Nephron (organoid): Measurements from ENCODE around the gene ARG2.
"Not testable (repeated sequence)": the region's sequence is repeated elsewhere in the genome, so short reads cannot be mapped to it uniquely, and the experiment has no call there.

Experiments used
- H3K27ac Mint-ChIP-seq, 3 experiments: 2 replicates each; pipeline ENCODE4 v1.8.0; 2020; ENCODE audit warnings: mixed read lengths in 3 of 3, mild to moderate bottlenecking in 2 of 3, moderate library complexity in 1 of 3
- H3K27me3 Mint-ChIP-seq: 2 replicates; pipeline ENCODE4 v1.8.0; 2021; ENCODE audit warnings: low read depth, mild to moderate bottlenecking, moderate library complexity, mixed read lengths
- H3K36me3 Mint-ChIP-seq: 2 replicates; pipeline ENCODE4 v1.8.0; 2020; ENCODE audit warnings: low read depth, mixed read lengths
- H3K4me1 Mint-ChIP-seq: 2 replicates; pipeline ENCODE4 v1.8.0; 2020; ENCODE audit warnings: mixed read lengths
- H3K4me3 Mint-ChIP-seq, 3 experiments: 2 replicates each; pipeline ENCODE4 v1.8.0; 2020; ENCODE audit warnings: mild to moderate bottlenecking in 3 of 3, mixed read lengths in 3 of 3, moderate library complexity in 2 of 3
- H3K9me3 Mint-ChIP-seq: 2 replicates; pipeline ENCODE4 v1.8.0; 2020; ENCODE audit warnings: mixed read lengths
- TF ChIP-seq, protein P1 (sequence below), 3 experiments: fragments of 200-600 bp; sonication (generic); IDR thresholded peaks; one replicate each; pipeline ENCODE4 v1.5.0; 2021; ENCODE audit warnings: antibody characterized with exemption in 3 of 3; ENCODE audit not compliant: unreplicated experiment in 3 of 3

Gene ARG2

DNA sequence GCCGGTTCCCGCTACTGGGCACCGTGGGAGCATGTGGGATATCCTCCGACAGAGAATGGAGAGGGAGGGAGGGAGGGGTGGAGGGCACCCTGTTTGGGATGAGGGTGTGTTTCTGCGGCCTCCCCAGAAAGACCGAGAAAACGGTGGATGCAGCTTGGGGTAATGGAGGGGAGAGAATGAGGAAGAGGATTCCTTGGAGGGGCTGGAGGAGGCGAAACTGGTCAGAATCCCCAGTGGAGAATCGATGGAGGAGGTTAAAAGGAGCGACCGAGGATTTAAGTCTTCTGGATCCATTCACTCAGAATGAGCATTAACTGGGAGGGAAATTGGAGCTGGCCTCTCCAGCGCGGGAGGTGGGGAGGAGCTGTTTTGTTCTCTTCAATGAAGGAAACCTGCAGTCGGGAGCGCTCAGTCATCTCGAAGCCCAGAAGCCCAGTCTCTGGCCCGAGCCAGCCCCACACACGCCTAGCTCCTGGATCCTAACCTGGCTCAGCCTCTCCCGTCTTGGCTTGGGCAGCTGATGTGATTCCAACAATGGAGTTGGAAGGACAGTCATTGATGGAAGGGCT lies 581 bp downstream of the ARG2 start:
- H3K4me3 Mint-ChIP-seq = peak overlapping the region; percentile 93 to 94 (median 94)
- H3K36me3 Mint-ChIP-seq = peaks cover 6% of the 10 kb centered on the region
- peaks cover 24% of the 10 kb centered on the region for H3K27me3 Mint-ChIP-seq
- H3K4me1 Mint-ChIP-seq = peaks cover 33% of the 10 kb centered on the region
- TF ChIP-seq, protein P1, sequence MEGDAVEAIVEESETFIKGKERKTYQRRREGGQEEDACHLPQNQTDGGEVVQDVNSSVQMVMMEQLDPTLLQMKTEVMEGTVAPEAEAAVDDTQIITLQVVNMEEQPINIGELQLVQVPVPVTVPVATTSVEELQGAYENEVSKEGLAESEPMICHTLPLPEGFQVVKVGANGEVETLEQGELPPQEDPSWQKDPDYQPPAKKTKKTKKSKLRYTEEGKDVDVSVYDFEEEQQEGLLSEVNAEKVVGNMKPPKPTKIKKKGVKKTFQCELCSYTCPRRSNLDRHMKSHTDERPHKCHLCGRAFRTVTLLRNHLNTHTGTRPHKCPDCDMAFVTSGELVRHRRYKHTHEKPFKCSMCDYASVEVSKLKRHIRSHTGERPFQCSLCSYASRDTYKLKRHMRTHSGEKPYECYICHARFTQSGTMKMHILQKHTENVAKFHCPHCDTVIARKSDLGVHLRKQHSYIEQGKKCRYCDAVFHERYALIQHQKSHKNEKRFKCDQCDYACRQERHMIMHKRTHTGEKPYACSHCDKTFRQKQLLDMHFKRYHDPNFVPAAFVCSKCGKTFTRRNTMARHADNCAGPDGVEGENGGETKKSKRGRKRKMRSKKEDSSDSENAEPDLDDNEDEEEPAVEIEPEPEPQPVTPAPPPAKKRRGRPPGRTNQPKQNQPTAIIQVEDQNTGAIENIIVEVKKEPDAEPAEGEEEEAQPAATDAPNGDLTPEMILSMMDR (IDR thresholded peaks at IDR 0.05; ENCODE audit: unreplicated experiment in 3 of 3) = no peak
- peak overlapping the region in 2 of 3 experiments; percentile 40 to 73 for H3K27ac Mint-ChIP-seq
- no peaks in the 10 kb centered on the region for H3K9me3 Mint-ChIP-seq

DNA sequence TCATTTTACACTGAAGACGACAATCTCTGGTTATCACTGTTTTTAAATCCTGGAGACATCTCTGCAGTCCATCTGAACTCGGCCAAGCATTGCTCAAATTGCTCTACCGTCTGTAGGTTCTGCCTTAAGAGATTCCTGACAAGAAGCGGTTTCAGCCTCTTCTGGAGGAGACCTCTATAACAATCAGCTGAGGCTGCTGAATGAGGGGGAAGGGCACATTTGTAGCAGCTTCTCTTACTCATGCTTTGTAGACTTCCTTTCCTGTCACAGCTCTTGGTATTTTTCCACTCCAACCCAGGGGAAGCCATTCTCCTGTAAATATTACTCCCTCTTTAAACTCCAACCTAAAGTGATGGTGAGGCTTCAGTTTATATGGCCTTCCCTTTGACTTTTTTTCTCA lies 3.0 kb downstream of the ARG2 start:
- Mint-ChIP-seq H3K27ac (peak overlapping the region; percentile 52 to 92 (median 87)), H3K4me1 (peaks cover 33% of the 10 kb centered on the region), H3K36me3 (peaks cover 6% of the 10 kb centered on the region), H3K9me3 (no peaks in the 10 kb centered on the region), H3K27me3 (peaks cover 24% of the 10 kb centered on the region), H3K4me3 (peak overlapping the region; percentile 48 to 69 (median 58))
- TF ChIP-seq, protein P1 (IDR thresholded peaks at IDR 0.05; ENCODE audit: unreplicated experiment in 3 of 3) = no peak

DNA sequence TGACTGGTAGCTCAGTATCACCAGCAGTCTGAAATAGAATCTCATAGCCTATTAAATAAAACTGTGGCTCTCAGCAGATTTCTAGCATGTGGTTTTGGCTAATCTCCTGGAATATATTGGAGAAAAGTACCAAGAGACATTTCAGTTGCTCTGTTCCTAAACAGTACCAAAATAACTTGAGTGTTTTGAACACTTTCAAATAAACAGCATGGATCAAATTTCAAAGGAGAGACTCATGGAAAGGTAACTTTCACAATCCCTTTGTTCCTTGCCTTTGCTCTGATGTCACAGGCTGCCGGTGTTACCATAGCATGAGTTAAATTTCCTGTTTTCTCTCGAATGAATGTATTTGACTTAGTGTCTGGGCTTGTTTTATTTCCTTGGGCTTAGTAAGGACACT lies 3.4 kb downstream of the ARG2 start:
- H3K27ac Mint-ChIP-seq = peak overlapping the region; percentile 52 to 92 (median 87)
- H3K27me3 Mint-ChIP-seq = peaks cover 24% of the 10 kb centered on the region
- peak overlapping the region; percentile 48 to 69 (median 58) for H3K4me3 Mint-ChIP-seq
- peaks cover 6% of the 10 kb centered on the region for H3K36me3 Mint-ChIP-seq
- no peaks in the 10 kb centered on the region for H3K9me3 Mint-ChIP-seq
- TF ChIP-seq, protein P1 (IDR thresholded peaks at IDR 0.05; ENCODE audit: unreplicated experiment in 3 of 3) = no peak
- peaks cover 33% of the 10 kb centered on the region for H3K4me1 Mint-ChIP-seq

DNA sequence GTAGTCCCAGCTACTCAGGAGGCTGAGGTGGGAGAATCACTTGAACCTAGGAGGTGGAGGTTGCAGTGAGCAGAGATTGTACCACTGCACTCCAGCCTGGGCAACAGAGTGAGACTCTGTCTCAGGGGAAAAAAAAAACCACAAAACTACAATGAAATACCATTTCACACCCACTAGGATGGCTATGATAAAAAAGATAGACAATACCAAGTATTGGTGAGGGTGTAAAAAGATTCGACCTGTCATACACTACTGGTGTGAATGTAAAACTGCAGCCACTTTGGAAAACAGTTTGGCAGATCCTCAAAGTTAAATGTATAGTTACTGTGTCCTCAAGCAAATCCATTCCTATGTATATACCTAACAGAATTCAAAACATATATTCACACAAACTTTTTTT lies 6.4 kb downstream of the ARG2 start:
- peaks cover 11% of the 10 kb centered on the region for H3K4me1 Mint-ChIP-seq
- not testable (repeated sequence) for H3K4me3 Mint-ChIP-seq, H3K27me3 Mint-ChIP-seq, H3K27ac Mint-ChIP-seq, H3K36me3 Mint-ChIP-seq, H3K9me3 Mint-ChIP-seq

DNA sequence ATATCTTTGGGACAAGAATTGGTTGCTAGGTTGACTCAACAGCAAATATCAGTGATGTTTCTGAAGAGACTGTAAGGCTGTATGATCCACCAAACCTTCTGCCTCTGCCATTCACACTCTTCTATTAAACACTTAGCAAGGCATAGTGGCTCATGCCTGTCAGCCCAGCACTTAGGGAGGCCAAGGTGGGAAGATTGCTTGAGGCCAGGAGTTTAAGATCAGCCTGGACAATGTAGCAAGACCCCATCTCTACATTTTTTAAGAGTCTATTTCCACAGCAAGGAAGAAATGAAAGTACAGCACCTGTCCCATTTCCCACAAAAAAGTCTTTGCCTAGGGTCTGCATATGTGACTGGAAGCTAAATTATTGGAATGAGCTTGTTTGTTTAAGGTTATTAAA lies 7.8 kb downstream of the ARG2 start:
- no peak overlapping the region for H3K4me3 Mint-ChIP-seq
- H3K4me1 Mint-ChIP-seq = peaks cover 8% of the 10 kb centered on the region
- H3K36me3 Mint-ChIP-seq = peaks cover 6% of the 10 kb centered on the region
- no peaks in the 10 kb centered on the region for H3K9me3 Mint-ChIP-seq
- no peak overlapping the region for H3K27ac Mint-ChIP-seq
- TF ChIP-seq, protein P1 (IDR thresholded peaks at IDR 0.05; ENCODE audit: unreplicated experiment in 3 of 3) = no peak
- no peaks in the 10 kb centered on the region for H3K27me3 Mint-ChIP-seq

DNA sequence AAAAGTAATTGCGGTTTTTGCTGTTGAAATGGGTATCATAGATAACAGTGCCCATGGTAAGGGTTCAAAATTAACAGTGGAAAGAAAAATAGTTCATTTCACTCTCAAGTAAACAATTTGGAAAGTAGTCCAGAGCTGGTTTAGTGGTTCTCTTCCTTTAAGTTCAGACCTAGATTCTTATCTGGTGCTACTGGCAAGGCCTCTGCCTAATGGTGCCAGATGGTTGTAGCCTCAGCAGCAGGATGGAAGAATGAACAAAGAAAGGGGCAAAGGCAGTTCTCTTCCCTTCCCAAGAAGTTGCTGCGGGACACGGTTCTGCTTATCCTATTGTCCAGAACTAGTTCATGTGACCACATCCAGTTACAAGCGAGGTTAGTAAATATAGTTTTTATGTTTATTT lies 10.5 kb downstream of the ARG2 start:
- H3K4me1 Mint-ChIP-seq = no peaks in the 10 kb centered on the region
- TF ChIP-seq, protein P1 (IDR thresholded peaks at IDR 0.05; ENCODE audit: unreplicated experiment in 3 of 3) = no peak
- H3K36me3 Mint-ChIP-seq = no peaks in the 10 kb centered on the region
- no peaks in the 10 kb centered on the region for H3K9me3 Mint-ChIP-seq
- H3K4me3 Mint-ChIP-seq = no peak overlapping the region
- no peak overlapping the region for H3K27ac Mint-ChIP-seq
- no peaks in the 10 kb centered on the region for H3K27me3 Mint-ChIP-seq
